PC-3 (cell line): Measurements from ENCODE around the gene EGFL7. TPM values are rescaled to one million over a fixed set of nuclear protein-coding genes. Genes with fewer than 3 reads are reported as not detected.

Source experiments
- ATAC-seq: fragments of 200-7000 bp; cut with Tn5 transposase; 2 replicates; pipeline ENCODE4 v1.9.1; 2020; ENCODE audit warnings: mild to moderate bottlenecking, moderate library complexity
- BruUV-seq: library from RNA; stranded (reverse); fragments of 400-500 nt; replicated peaks from 2 replicates; lab custom pipeline; 2021; lab: Mats Ljungman, UMichigan
- CTCF ChIA-PET: fragments of 300-600 bp; sonication (Branson Sonifier 250); formaldehyde crosslinking; loops from one replicate; lab custom pipeline; 2022; ENCODE audit warnings: antibody characterized with exemption; lab: Charles Lee
- POLR2A ChIA-PET: fragments of 300-600 bp; sonication (Branson Sonifier 250); formaldehyde crosslinking; loops from one replicate; lab custom pipeline; 2022; ENCODE audit warnings: antibody characterized with exemption; ENCODE audit not compliant: unreplicated experiment; lab: Charles Lee
- DNase-seq: peaks from one replicate; pipeline ENCODE4 v3.0.0-alpha.2; 2015
- H2AFZ ChIP-seq: fragments of 300-600 bp; sonication (generic); 2 replicates; pipeline ENCODE4 v1.6.0; 2016; ENCODE audit warnings: antibody characterized with exemption, low read length
- H3F3A ChIP-seq: fragments of 300-600 bp; sonication (generic); one replicate; pipeline ENCODE4 v1.6.0; 2017; ENCODE audit warnings: antibody characterized with exemption, low read length, control low read depth, mild to moderate bottlenecking; ENCODE audit not compliant: unreplicated experiment
- H3K27ac ChIP-seq: fragments of 300-600 bp; sonication (generic); 2 replicates; pipeline ENCODE4 v1.5.1; 2016; ENCODE audit warnings: mild to moderate bottlenecking, low read length
- H3K27me3 ChIP-seq: fragments of 300-600 bp; sonication (generic); 2 replicates; pipeline ENCODE4 v1.6.1; 2016; ENCODE audit warnings: low read length, mixed read lengths
- H3K36me3 ChIP-seq: fragments of 300-600 bp; sonication (generic); 2 replicates; pipeline ENCODE4 v1.6.1; 2016; ENCODE audit warnings: low read depth, mixed run types, low read length, mixed read lengths
- H3K4me1 ChIP-seq: fragments of 300-600 bp; sonication (generic); 2 replicates; pipeline ENCODE4 v1.5.1; 2016; ENCODE audit warnings: low read length; ENCODE audit not compliant: insufficient read depth
- H3K4me2 ChIP-seq: fragments of 300-600 bp; sonication (generic); 2 replicates; pipeline ENCODE4 v1.6.0; 2016; ENCODE audit warnings: low read length
- H3K4me3 ChIP-seq: fragments of 300-600 bp; sonication (generic); 2 replicates; pipeline ENCODE4 v1.5.1; 2016; ENCODE audit warnings: mild to moderate bottlenecking, low read length, mixed read lengths
- H3K79me2 ChIP-seq: fragments of 300-600 bp; sonication (generic); 2 replicates; pipeline ENCODE4 v1.6.1; 2017; ENCODE audit warnings: low read length, mixed read lengths
- H3K9ac ChIP-seq: fragments of 300-600 bp; sonication (generic); 2 replicates; pipeline ENCODE4 v1.6.0; 2016; ENCODE audit warnings: mild to moderate bottlenecking, low read length
- H3K9me2 ChIP-seq: fragments of 300-600 bp; sonication (generic); replicated peaks from 2 replicates; pipeline ENCODE4 v1.6.1; 2016; ENCODE audit warnings: mixed run types, low read length, mixed read lengths
- H3K9me3 ChIP-seq: fragments of 300-600 bp; sonication (generic); 2 replicates; pipeline ENCODE4 v1.6.1; 2016; ENCODE audit warnings: low read length, mixed read lengths
- H4K20me1 ChIP-seq: fragments of 300-600 bp; sonication (generic); 2 replicates; pipeline ENCODE4 v1.6.1; 2016; ENCODE audit warnings: low read length, mixed read lengths
- CTCF ChIP-seq: fragments of 300-600 bp; sonication (generic); conservative IDR thresholded peaks from 2 replicates; pipeline ENCODE4 v1.5.1; 2017; ENCODE audit warnings: antibody characterized with exemption, low read depth, mild to moderate bottlenecking, low read length
- EZH2 ChIP-seq: fragments of 300-600 bp; sonication (generic); IDR thresholded peaks from one replicate; pipeline ENCODE4 v1.6.1; 2017; ENCODE audit warnings: antibody characterized with exemption, mild to moderate bottlenecking, low read length; ENCODE audit not compliant: unreplicated experiment
- EZH2phosphoT487 ChIP-seq: fragments of 300-600 bp; sonication (generic); IDR thresholded peaks from 2 replicates; pipeline ENCODE4 v1.6.1; 2018; ENCODE audit warnings: mild to moderate bottlenecking, antibody characterized with exemption, low read length, borderline replicate concordance
- intact Hi-C: fragments of 100-400 bp; cut with micrococcal nuclease; formaldehyde crosslinking; loops from 2 replicates; pipeline ENCODE4 v1.9.0; 2023
- total RNA-seq: library from RNA; depleted of rRNA; stranded (reverse); fragments of >200 nt; gene quantifications from 2 replicates; pipeline ENCODE4 v1.2.3, GENCODE V29; 2014

Gene EGFL7
- total RNA-seq, 1 experiment from 2014 or later: 23.1 TPM

- peak overlapping the region; percentile 64 for H3K4me2 ChIP-seq
- BruUV-seq: no TSS peak
- intact Hi-C loops: loop anchor here (2.0 kb wide), 1 partner anchor 25 kb away; no protein-coding TSS in a partner anchor
- H4K20me1 ChIP-seq: no peaks in the 10 kb centered on the region
- H3K4me1 ChIP-seq: peaks cover 35% of the 10 kb centered on the region
- no peak overlapping the region; the same call in 1 of the 2 replicates for H3K9ac ChIP-seq
- H3K9me3 ChIP-seq: no peaks in the 10 kb centered on the region
- no peaks in the 10 kb centered on the region for H3K79me2 ChIP-seq
- no peaks in the 10 kb centered on the region for H3K36me3 ChIP-seq
- no peak overlapping the region for H3K4me3 ChIP-seq
- H2AFZ ChIP-seq: 0 out of 2 replicates have a peak overlapping the region, but pooled peaks have one; percentile 1
- no peaks in the 10 kb centered on the region for H3K27me3 ChIP-seq
- no peak for TF ChIP-seq EZH2
- no peak for TF ChIP-seq EZH2phosphoT487
- TF ChIP-seq CTCF: no peak
- DNase-seq: peak; percentile 77
- ATAC-seq: peak; percentile 44
- no peaks in the 10 kb centered on the region for H3F3A ChIP-seq
- ChIA-PET CTCF (interaction anchor here (0.9 kb wide), 1 partner anchor 51 kb away, joined by 3 read pairs; no protein-coding TSS in a partner anchor), POLR2A (no interaction called here)
- H3K9me2 ChIP-seq: no peaks in the 10 kb centered on the region
- peak overlapping the region; percentile 51 for H3K27ac ChIP-seq
Observed at GRCh38 chr9:136695435-136695895, 32.7 kb downstream of the EGFL7 start.

- TF ChIP-seq EZH2 (no peak), EZH2phosphoT487 (no peak), CTCF (no peak)
- peaks cover 35% of the 10 kb centered on the region for H3K4me1 ChIP-seq
- H3K4me3 ChIP-seq: no peak overlapping the region
- H3K9me2 ChIP-seq: no peaks in the 10 kb centered on the region
- H3K4me2 ChIP-seq: peak overlapping the region; percentile 64
- no peaks in the 10 kb centered on the region for H3K27me3 ChIP-seq
- H4K20me1 ChIP-seq: no peaks in the 10 kb centered on the region
- peak overlapping the region; percentile 51 for H3K27ac ChIP-seq
- no peak overlapping the region for H2AFZ ChIP-seq
- ATAC-seq (no peak), DNase-seq (no peak)
- BruUV-seq: no TSS peak
- ChIA-PET POLR2A (no interaction called here), CTCF (interaction anchor here (0.9 kb wide), 1 partner anchor 52 kb away, joined by 3 read pairs; no protein-coding TSS in a partner anchor)
- no peaks in the 10 kb centered on the region for H3K9me3 ChIP-seq
- no peaks in the 10 kb centered on the region for H3K79me2 ChIP-seq
- no peaks in the 10 kb centered on the region for H3F3A ChIP-seq
- H3K36me3 ChIP-seq: no peaks in the 10 kb centered on the region
- H3K9ac ChIP-seq: no peak overlapping the region; the same call in 1 of the 2 replicates
- intact Hi-C loops: loop anchor here (2.0 kb wide), 1 partner anchor 25 kb away; no protein-coding TSS in a partner anchor
Observed at GRCh38 chr9:136695955-136696354, 33.2 kb downstream of the EGFL7 start.

- no peak for ATAC-seq
- ChIA-PET CTCF (no interaction called here), POLR2A (no interaction called here)
- TF ChIP-seq EZH2: no peak
- no peak overlapping the region for H3K27ac ChIP-seq
- H3K9me2 ChIP-seq: no peaks in the 10 kb centered on the region
- no TSS peak for BruUV-seq
- no peaks in the 10 kb centered on the region for H3K79me2 ChIP-seq
- no peak overlapping the region for H2AFZ ChIP-seq
- peaks cover 35% of the 10 kb centered on the region for H3K4me1 ChIP-seq
- H3K4me3 ChIP-seq: no peak overlapping the region
- H4K20me1 ChIP-seq: no peaks in the 10 kb centered on the region
- no peak overlapping the region for H3K9ac ChIP-seq
- intact Hi-C loops: no loop called here
- H3K36me3 ChIP-seq: no peaks in the 10 kb centered on the region
- no peaks in the 10 kb centered on the region for H3K27me3 ChIP-seq
- no peaks in the 10 kb centered on the region for H3F3A ChIP-seq
- no peaks in the 10 kb centered on the region for H3K9me3 ChIP-seq
- no peak for DNase-seq
- H3K4me2 ChIP-seq: no peak overlapping the region
Observed at GRCh38 chr9:136696502-136696901, 33.8 kb downstream of the EGFL7 start.
